GM21786 (cell line): ENCODE measurements around the gene AOX1.
"Not testable (repeated sequence)": the region's sequence is repeated elsewhere in the genome, so short reads cannot be mapped to it uniquely, and the experiment has no call there.

Experiments
- ATAC-seq: cut with Tn5 transposase; IDR thresholded peaks from one replicate; pipeline ENCODE4 v1.9.1; 2021; ENCODE audit not compliant: unreplicated experiment

The AOX1 gene

GRCh38 chr2:200625282-200625681 lies 39.5 kb downstream of the AOX1 start:
- ATAC-seq, result no peak

- no peak for ATAC-seq
These were observed 40.1 kb downstream of the AOX1 start for GRCh38 chr2:200625958-200626363.

- no peak for ATAC-seq
These were observed 41.4 kb downstream of the AOX1 start for GRCh38 chr2:200627110-200627770.

DNA sequence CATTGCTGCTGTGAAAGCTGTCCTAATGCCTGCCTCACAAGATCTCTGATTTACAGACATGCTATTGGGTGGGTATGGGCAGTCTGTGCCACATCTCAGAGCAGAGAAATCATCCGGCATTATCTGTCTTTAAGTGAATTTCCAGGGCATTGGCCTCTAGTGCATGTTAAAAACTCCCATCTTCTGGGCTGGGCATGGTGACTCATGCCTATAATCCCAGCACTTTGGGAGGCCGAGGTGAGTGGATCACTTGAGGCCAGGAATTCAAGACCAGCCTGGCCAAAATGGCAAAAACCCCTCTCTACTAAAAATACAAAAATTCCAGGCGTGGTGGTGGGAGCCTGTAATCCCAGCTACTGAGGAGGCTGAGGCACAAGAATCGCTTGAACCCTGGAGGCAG lies 42.6 kb downstream of the AOX1 start:
- not testable (repeated sequence) for ATAC-seq

- ATAC-seq, result no peak
These were observed 45.5 kb downstream of the AOX1 start for GRCh38 chr2:200631287-200631686.

DNA sequence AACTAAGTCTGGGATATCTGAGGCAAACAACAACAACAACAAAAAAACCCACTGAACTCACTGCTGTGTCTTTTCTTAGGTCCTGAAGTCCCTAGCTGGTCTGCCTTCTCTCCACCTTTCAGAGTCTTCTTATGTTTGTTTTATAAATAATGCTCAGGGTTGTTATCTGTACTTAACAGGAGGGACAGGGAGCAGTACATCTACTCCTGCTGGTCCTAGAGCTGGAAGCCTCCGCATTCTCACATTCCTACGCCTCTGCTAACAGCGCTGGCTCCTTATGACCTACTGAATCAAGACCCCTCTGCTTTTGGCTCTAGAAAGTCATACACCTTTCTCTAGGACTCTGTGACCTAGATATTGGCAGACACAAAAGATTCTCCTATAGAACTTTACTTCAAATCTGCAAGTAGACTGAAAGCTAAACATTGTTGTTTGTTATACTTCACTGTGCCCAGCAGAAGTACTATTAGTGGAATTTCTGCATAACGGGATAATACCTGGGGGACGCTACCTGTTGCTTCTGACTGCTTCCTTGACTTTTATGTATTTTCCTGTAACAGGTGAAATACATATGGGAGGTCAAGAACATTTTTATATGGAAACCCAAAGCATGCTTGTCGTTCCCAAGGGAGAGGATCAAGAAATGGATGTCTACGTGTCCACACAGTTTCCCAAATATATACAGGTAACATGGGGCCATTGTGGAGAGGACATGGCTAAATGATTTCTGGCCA lies 48.6 kb downstream of the AOX1 start:
- ATAC-seq, result no peak

- no peak for ATAC-seq
These were observed 49.4 kb downstream of the AOX1 start for GRCh38 chr2:200635251-200635650.

DNA sequence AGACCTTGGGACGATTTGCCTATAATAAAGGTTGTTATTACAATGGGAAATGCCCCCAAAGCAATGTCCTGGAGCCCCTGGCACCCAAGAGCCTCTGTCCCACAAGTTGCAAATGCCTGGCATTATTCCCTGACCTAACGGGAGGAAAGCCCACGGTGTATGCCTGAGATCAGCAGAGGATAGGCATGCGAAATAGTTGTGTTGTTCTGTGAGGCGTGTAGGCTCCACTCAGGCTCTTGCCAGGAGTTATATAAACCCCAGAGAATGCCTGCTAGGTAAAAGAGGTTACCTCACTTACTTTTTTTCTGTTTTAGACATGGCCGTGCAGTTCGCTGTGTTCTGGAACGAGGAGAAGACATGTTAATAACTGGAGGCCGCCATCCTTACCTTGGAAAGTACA lies 52.1 kb downstream of the AOX1 start:
- ATAC-seq, result no peak

- ATAC-seq, result no peak
These were observed 54.4 kb downstream of the AOX1 start for GRCh38 chr2:200640176-200640575.

DNA sequence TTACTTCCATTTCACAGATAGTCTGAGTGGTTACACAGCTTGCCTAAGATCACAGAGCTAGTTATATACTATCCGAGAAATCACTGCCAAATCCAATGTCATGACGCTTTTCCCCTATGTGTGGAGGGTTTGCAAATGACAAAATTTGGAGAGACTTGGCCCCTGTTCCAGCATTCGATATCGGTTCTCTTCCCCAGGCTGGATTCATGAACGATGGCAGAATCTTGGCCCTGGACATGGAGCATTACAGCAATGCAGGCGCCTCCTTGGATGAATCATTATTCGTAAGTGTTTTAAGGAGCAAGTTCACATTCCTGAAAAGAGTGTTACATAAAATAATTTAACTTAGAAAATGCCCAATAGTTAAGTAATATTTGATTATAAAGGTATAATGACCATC lies 55.1 kb downstream of the AOX1 start:
- no peak for ATAC-seq

DNA sequence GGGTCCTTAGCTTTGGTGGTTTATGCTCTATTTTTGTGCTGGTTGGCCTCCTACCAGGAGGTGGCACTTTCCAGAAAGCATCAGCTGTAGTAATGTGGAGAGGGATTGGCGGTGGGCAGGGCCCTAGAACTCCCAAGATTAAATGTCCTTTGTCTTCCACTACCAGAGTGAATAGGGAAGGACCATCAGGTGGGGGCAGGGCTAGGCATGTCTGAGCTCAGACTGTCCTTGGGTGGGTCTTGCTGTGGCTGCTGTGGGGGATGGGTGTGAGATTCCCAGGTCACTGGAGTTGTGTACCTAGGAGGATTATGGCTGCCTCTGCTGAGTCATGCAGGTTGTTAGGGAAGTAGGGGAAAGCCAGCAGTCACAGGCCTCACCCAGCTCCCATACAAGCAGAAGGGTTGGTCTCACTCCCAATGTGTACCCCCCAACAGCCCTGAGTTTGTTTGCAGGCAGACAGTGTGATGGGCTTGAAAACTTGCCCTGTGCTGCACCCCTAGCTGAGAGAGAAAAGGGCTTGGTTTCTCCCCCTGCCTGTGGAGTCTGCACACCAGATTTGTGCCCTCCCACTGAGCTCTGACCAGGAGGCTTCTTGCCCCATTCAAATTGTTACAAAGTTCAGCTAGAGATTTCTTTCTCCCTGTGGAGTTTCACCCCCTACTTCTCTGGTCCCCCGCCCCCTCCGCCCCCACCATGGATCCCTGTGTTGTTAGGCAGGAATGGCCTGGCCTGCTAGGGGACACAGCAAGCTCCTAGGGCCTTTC lies 62.9 kb downstream of the AOX1 start:
- ATAC-seq, result not testable (repeated sequence)

DNA sequence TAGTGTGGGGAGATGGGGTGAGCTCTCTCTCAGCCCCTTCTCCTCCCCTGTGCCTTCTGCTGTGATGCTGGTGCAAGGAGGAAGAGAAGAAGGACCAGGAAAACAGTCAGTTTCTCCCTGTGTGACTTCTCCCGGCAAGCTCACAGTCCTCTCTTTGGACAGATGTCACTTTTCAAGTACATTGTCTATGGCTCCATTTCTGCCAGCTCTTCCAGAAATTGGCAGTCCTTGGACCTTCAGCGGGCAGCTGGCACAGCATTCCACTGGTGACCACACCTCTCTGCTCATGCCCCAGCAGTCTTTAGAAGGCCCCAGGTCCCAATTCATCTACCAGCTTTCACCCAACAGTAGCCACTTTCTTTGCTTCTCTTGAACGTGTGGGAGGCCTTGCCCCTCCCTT lies 63.9 kb downstream of the AOX1 start:
- ATAC-seq, result no peak

DNA sequence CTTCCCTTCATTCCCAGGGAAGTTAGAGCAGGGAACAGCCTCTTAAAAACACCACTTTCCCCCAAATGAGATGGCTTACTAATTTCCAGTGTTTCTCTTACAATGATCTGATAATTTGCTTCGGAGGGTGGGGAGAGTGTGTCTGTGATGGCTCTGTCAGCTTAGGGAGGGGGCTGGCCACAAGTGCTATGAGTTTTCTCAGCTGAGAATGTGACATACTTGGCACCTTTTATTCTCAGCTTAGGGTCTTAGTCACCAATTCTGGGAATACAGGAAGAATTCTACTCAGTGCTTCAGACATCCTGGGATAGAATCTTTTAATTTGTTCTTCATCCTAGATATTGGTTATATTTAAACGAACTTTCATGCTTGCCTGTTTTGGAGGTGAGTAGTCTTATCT lies 64.4 kb downstream of the AOX1 start:
- ATAC-seq, result no peak

- no peak for ATAC-seq
These were observed 66.3 kb downstream of the AOX1 start for GRCh38 chr2:200652158-200652557.

DNA sequence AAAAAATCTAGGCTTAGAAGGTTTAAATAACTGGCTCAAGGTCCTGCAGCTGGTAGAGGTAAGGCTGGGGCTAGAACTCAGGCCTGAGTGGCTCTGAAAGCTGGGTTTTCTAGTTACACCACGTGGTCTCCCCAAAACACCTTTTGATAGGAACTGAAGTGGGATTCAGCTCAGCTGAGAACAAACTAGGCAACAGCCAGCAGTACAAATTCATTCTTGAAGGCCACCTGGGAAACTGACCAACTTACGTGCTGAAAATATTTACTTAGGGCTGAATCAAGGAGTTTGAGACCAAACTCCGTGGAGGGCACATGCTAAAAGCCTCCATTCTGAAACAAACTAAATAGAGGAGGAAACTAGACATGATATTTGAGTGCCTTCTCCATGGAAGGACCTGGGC lies 67.2 kb downstream of the AOX1 start:
- no peak for ATAC-seq

DNA sequence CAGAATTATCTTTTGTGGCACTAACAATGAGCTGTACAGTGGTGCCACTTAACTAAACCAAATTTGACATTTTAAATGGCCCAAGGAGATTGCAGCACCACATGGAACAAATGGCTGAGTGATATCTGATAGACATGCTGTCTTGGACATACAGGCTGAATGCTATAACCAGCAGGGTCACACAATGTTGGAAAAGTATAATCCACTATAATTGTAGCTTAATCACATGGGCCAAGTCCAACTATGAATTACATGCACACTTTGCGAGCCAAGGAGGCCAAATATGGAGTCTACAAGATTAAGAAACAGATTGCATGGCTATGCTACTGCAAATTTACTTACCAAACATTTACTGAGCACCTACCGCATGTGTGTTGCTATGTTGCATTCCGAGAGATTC lies 69.0 kb downstream of the AOX1 start:
- no peak for ATAC-seq

GRCh38 chr2:200655918-200656580 lies 70.2 kb downstream of the AOX1 start:
- ATAC-seq, result no peak

DNA sequence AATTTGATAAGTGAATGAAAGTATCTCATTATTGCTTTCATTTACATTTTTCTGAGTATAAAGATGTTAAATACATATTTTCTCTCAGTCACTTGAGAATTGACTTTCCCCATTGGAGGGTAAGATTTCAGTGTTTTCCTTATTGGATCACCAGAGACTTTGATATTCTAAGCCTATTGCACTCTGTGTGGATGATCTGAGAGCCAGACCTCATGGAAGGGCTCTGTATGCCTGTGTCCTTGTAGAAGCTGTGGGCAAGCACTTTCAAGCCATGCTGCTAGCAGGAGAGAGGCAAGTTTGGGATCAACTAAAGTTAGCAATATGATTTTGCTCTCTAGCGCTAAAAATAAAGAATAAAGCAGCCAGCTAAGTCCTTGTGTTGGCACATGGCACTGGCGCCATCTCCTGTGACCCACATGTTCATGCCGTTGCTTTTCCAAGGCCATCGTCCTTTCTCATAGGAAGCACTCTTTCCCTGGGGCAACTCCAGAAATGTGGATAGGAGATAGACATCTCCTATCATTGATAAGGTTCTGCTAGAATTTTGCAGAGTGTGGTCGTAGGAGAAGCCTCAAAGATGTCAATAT lies 72.6 kb downstream of the AOX1 start:
- no peak for ATAC-seq

DNA sequence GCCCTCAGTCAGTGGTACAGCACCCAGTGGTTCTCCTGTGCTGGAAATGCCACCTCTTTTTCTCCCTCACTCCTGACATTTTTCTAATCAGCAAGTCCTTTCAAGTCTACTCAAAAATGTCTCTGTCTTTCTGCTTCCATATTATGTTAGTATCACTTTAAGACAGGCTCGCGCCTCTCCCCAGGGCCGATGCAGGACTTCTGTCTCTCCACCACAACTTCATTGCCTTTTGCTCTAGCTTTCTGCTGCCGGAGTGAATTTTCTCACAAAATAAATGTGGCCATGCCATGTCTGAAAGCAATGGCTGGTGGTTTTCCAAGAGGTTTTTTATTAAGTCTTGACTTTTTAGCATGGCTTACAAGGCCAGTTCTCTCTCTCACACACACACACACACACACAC lies 73.6 kb downstream of the AOX1 start:
- no peak for ATAC-seq

- no peak for ATAC-seq
These were observed 75.7 kb downstream of the AOX1 start for GRCh38 chr2:200661477-200661876.

DNA sequence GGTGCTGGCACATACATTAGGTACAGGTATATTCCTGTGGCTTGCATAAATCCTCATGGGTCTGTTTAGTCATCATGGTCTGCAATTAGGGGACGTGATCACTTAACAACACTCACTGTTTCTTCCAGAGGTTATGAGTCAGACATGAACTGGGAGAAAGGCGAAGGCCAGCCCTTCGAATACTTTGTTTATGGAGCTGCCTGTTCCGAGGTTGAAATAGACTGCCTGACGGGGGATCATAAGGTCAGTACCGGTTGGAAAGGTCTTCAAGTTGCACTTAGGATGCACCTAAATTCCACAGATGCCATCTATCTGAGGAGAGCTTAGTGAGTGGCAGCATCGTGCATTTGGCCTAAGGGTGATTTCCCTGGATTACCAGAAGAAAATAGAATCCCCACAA lies 76.9 kb downstream of the AOX1 start:
- no peak for ATAC-seq
